ENCODE measurements around the gene CREB3L2.

DNA sequence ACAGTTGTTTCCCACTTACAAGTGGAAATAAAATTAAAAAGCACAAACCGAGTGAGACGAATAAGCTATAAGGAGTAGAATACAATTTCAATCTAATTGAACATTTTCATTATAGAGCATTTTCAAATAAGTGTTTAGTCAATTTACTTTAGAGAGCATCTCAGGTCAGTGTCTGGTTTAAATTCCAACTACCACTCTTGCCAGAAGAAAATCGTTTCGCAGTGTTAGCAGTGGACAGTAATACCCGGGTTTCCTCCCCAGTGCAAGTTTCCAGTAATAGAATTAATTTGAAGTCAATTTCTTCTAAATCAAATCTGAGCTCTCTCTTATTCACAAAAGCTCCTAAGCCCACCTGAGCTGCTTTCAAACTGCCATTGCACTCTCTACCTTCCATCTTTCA lies 45.7 kb downstream of the CREB3L2 start:
- TF ChIP-seq, protein P1, sequence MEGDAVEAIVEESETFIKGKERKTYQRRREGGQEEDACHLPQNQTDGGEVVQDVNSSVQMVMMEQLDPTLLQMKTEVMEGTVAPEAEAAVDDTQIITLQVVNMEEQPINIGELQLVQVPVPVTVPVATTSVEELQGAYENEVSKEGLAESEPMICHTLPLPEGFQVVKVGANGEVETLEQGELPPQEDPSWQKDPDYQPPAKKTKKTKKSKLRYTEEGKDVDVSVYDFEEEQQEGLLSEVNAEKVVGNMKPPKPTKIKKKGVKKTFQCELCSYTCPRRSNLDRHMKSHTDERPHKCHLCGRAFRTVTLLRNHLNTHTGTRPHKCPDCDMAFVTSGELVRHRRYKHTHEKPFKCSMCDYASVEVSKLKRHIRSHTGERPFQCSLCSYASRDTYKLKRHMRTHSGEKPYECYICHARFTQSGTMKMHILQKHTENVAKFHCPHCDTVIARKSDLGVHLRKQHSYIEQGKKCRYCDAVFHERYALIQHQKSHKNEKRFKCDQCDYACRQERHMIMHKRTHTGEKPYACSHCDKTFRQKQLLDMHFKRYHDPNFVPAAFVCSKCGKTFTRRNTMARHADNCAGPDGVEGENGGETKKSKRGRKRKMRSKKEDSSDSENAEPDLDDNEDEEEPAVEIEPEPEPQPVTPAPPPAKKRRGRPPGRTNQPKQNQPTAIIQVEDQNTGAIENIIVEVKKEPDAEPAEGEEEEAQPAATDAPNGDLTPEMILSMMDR (conservative IDR thresholded peaks at IDR 0.05; ENCODE audit: low read depth, low read length) = no peak
- TF ChIP-seq, protein P2, sequence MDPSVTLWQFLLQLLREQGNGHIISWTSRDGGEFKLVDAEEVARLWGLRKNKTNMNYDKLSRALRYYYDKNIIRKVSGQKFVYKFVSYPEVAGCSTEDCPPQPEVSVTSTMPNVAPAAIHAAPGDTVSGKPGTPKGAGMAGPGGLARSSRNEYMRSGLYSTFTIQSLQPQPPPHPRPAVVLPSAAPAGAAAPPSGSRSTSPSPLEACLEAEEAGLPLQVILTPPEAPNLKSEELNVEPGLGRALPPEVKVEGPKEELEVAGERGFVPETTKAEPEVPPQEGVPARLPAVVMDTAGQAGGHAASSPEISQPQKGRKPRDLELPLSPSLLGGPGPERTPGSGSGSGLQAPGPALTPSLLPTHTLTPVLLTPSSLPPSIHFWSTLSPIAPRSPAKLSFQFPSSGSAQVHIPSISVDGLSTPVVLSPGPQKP (IDR thresholded peaks at IDR 0.05; ENCODE audit: borderline replicate concordance, low read depth, low read length) = no peak
- TF ChIP-seq POLR2A (IDR thresholded peaks at IDR 0.05; ENCODE audit: low read depth, low read length) = no peak
